Astrocyte (in vitro differentiated cells and primary cell): Measurements from ENCODE around the gene ASF1A.

Experiments
- CTCF ChIP-seq: IDR thresholded peaks from 2 replicates; pipeline ENCODE4 v1.5.1; 2011; ENCODE audit warnings: low read depth, mild to moderate bottlenecking, inconsistent platforms, low read length, moderate library complexity; ENCODE audit not compliant: insufficient read depth
- EZH2 ChIP-seq: IDR thresholded peaks from 2 replicates; pipeline ENCODE4 v1.6.1; 2012; ENCODE audit warnings: mild to moderate bottlenecking, low read length, inconsistent platforms; ENCODE audit not compliant: insufficient read depth

GRCh38 chr6:118903138-118903537 is 9.2 kb downstream of the ASF1A start:
- no peak for TF ChIP-seq CTCF
- no peak for TF ChIP-seq EZH2
